ENCODE data around the gene ENTPD8.

DNA sequence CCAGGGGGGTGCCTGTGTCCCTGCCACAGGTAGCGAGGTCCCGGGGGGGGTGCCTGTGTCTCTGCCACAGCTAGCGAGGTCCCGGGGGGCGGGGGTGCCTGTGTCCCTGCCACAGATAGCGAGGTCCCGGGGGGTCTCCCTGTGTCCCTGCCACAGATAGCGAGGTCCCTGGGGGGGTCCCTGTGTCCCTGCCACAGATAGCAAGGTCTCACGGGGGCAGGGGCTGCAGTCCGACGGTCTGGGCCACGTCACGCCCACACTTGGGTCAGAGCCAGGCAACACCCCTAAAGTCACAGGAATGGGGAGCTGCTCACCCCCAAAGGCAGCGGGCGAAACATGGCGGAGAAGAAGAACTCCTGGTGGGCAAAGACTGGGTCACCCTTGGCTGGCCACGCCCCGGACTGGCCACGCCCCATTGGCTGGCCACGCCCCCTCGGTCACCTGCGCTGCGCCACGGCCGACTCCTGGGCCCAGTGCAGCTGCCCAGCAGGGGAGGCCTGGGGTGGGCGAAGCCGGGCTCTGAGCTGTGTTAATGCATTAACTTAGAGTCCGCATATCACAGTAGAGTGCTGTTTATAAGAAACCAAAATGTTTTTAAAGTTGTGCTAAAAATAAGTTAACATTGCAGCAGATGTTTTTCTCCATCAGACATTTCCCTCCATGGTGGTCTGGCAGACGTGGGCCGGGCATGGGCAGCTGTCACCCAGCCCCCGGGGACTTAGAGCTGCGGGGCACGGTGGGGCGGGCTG is 11.0 kb downstream of the ENTPD8 start:
- TF ChIP-seq, protein P1, sequence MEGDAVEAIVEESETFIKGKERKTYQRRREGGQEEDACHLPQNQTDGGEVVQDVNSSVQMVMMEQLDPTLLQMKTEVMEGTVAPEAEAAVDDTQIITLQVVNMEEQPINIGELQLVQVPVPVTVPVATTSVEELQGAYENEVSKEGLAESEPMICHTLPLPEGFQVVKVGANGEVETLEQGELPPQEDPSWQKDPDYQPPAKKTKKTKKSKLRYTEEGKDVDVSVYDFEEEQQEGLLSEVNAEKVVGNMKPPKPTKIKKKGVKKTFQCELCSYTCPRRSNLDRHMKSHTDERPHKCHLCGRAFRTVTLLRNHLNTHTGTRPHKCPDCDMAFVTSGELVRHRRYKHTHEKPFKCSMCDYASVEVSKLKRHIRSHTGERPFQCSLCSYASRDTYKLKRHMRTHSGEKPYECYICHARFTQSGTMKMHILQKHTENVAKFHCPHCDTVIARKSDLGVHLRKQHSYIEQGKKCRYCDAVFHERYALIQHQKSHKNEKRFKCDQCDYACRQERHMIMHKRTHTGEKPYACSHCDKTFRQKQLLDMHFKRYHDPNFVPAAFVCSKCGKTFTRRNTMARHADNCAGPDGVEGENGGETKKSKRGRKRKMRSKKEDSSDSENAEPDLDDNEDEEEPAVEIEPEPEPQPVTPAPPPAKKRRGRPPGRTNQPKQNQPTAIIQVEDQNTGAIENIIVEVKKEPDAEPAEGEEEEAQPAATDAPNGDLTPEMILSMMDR (IDR thresholded peaks at IDR 0.05): no peak
- no peak for TF ChIP-seq EZH2 (IDR thresholded peaks at IDR 0.05; ENCODE audit: borderline replicate concordance, insufficient read depth, low read depth, low read length, poor library complexity, severe bottlenecking)

All from B cell (primary cell).